ENCODE results near the gene MAP3K3. TPM values are rescaled to one million over a fixed set of nuclear protein-coding genes. Genes with fewer than 3 reads are reported as not detected.

MAP3K3 gene
- total and polyA plus RNA-seq, 10 of the 15 experiments (the other 5 are each of a cell fraction or from before 2014, with no cell fraction given), result 1.6 to 24.1 (median 15.0) TPM

DNA sequence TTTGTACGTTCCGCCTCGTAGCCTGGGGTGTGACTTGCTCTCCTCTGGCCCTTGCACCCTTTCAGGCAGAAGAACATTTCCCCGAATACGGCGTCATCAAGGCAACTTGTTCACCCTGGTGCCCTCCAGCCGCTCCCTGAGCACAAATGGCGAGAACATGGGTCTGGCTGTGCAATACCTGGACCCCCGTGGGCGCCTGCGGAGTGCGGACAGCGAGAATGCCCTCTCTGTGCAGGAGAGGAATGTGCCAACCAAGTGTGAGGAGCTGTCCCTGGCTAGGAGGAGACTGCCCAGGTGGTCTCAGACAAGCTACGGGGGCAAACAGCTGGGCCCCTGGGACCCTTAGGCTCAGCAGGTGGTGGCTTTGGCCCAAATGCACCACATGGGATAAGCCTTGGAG, 67.3 kb downstream of the MAP3K3 start (continued):
- TF ChIP-seq, protein P1, sequence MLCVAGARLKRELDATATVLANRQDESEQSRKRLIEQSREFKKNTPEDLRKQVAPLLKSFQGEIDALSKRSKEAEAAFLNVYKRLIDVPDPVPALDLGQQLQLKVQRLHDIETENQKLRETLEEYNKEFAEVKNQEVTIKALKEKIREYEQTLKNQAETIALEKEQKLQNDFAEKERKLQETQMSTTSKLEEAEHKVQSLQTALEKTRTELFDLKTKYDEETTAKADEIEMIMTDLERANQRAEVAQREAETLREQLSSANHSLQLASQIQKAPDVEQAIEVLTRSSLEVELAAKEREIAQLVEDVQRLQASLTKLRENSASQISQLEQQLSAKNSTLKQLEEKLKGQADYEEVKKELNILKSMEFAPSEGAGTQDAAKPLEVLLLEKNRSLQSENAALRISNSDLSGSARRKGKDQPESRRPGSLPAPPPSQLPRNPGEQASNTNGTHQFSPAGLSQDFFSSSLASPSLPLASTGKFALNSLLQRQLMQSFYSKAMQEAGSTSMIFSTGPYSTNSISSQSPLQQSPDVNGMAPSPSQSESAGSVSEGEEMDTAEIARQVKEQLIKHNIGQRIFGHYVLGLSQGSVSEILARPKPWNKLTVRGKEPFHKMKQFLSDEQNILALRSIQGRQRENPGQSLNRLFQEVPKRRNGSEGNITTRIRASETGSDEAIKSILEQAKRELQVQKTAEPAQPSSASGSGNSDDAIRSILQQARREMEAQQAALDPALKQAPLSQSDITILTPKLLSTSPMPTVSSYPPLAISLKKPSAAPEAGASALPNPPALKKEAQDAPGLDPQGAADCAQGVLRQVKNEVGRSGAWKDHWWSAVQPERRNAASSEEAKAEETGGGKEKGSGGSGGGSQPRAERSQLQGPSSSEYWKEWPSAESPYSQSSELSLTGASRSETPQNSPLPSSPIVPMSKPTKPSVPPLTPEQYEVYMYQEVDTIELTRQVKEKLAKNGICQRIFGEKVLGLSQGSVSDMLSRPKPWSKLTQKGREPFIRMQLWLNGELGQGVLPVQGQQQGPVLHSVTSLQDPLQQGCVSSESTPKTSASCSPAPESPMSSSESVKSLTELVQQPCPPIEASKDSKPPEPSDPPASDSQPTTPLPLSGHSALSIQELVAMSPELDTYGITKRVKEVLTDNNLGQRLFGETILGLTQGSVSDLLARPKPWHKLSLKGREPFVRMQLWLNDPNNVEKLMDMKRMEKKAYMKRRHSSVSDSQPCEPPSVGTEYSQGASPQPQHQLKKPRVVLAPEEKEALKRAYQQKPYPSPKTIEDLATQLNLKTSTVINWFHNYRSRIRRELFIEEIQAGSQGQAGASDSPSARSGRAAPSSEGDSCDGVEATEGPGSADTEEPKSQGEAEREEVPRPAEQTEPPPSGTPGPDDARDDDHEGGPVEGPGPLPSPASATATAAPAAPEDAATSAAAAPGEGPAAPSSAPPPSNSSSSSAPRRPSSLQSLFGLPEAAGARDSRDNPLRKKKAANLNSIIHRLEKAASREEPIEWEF (IDR thresholded peaks at IDR 0.05; ENCODE audit: insufficient replicate concordance, low read depth, low read length), result no peak
- TF ChIP-seq MEF2B (IDR thresholded peaks at IDR 0.05; ENCODE audit: partially characterized antibody, poor library complexity, severe bottlenecking), result no peak
- no peak for TF ChIP-seq SMAD1 (IDR thresholded peaks at IDR 0.05; ENCODE audit: low read depth, partially characterized antibody)
- no peak for TF ChIP-seq EGR1 (IDR thresholded peaks at IDR 0.05; ENCODE audit: borderline replicate concordance in 1 of 2, low read depth in 2 of 2, low read length in 2 of 2)
- TF ChIP-seq MEF2A (IDR thresholded peaks at IDR 0.05; ENCODE audit: insufficient read depth, low read depth, low read length), result no peak

DNA sequence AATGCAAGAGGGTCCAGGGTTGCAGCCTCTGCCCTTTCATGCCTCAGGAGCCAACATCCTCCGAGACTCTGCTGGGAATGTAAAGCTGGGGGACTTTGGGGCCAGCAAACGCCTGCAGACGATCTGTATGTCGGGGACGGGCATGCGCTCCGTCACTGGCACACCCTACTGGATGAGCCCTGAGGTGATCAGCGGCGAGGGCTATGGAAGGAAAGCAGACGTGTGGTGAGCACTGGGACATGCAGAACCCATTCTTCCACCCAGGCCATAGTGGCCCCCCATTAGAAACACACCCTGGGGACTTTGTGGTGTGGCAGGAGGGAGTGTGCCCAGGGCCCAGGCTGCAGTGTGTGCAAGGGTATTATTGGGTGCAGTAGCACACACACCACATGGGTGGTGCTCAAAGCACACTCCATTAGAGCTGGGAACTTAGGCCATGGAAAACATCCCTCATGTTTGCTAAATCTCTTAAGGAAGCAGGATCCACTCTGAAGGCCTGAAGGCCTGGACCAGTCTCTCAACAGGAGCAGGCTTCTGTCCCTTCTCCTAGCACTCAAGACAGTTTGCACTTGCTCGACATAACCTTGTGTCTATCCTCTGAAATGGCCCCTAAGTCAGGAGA, 70.1 kb downstream of the MAP3K3 start:
- no peaks in the 10 kb centered on the region for H3K27me3 ChIP-seq (replicated peaks in 1 of 2; ENCODE audit: control insufficient read depth in 2 of 2, insufficient read depth in 2 of 2, low read length in 1 of 2)
- WGBS (ENCODE audit: insufficient coverage, insufficient replicate concordance, low lambda C conversion rate, missing lambda C conversion rate), result 100% methylated on average over 11 of the region's 11 CpGs
- ATAC-seq, result no peak
- intact Hi-C loops (cut with micrococcal nuclease; ENCODE audit: unreplicated experiment), result loop anchor here (10.0 kb wide), 2 partner anchors 138 to 268 kb away; partner anchors contain the start of gene DCAF7
- SMC1A ChIA-PET (ENCODE audit: uncharacterized antibody, unreplicated experiment), result no interaction called here
- H3K9me3 ChIP-seq (replicated peaks; ENCODE audit: control insufficient read depth, insufficient read depth, low read length), result no peaks in the 10 kb centered on the region
- RAD21 ChIA-PET (ENCODE audit: unreplicated experiment), result no interaction called here
- H3K79me2 ChIP-seq (ENCODE audit: control insufficient read depth, insufficient read depth, low read length), result peaks cover 9% of the 10 kb centered on the region
- no peak overlapping the region for H3K27ac ChIP-seq (ENCODE audit: control insufficient read depth, insufficient read depth)
- H3K9ac ChIP-seq (ENCODE audit: control insufficient read depth, insufficient read depth, low read length), result no peak overlapping the region
- no peak for FAIRE-seq
- peaks cover 14 to 30% of the 10 kb centered on the region in 2 experiments; a peak in 3 of 4 replicates for H3K36me3 ChIP-seq (ENCODE audit: control insufficient read depth in 2 of 2, insufficient read depth in 2 of 2, low read length in 1 of 2)
- H2AFZ ChIP-seq (ENCODE audit: control insufficient read depth, low read depth, low read length), result no peak overlapping the region
- no peaks in the 10 kb centered on the region for H4K20me1 ChIP-seq (ENCODE audit: control insufficient read depth, insufficient read depth)
- CTCF ChIA-PET, result interaction anchor here (1.7 kb wide), 1 partner anchor 18 kb away, joined by 6 read pairs; no protein-coding TSS in a partner anchor
- in situ Hi-C loops (cut with MboI), result no loop called here
- POLR2A ChIA-PET, result interaction anchor here (1.0 kb wide), 1 partner anchor 72 kb away, joined by 3 read pairs; no protein-coding TSS in a partner anchor
- TF ChIP-seq, protein P2, sequence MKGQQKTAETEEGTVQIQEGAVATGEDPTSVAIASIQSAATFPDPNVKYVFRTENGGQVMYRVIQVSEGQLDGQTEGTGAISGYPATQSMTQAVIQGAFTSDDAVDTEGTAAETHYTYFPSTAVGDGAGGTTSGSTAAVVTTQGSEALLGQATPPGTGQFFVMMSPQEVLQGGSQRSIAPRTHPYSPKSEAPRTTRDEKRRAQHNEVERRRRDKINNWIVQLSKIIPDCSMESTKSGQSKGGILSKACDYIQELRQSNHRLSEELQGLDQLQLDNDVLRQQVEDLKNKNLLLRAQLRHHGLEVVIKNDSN (IDR thresholded peaks at IDR 0.05; ENCODE audit: borderline replicate concordance, extremely low read length, insufficient read depth, low read depth, low read length), result no peak
- TF ChIP-seq, protein P3, sequence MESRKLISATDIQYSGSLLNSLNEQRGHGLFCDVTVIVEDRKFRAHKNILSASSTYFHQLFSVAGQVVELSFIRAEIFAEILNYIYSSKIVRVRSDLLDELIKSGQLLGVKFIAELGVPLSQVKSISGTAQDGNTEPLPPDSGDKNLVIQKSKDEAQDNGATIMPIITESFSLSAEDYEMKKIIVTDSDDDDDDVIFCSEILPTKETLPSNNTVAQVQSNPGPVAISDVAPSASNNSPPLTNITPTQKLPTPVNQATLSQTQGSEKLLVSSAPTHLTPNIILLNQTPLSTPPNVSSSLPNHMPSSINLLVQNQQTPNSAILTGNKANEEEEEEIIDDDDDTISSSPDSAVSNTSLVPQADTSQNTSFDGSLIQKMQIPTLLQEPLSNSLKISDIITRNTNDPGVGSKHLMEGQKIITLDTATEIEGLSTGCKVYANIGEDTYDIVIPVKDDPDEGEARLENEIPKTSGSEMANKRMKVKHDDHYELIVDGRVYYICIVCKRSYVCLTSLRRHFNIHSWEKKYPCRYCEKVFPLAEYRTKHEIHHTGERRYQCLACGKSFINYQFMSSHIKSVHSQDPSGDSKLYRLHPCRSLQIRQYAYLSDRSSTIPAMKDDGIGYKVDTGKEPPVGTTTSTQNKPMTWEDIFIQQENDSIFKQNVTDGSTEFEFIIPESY (IDR thresholded peaks at IDR 0.05), result no peak
- TF ChIP-seq FOXK2 (IDR thresholded peaks at IDR 0.05), result no peak
- TF ChIP-seq CBX3 (IDR thresholded peaks at IDR 0.05; ENCODE audit: borderline replicate concordance, low read depth), result no peak
- DNase-seq (ENCODE audit: low read depth, low spot score), result no peak
- no peak overlapping the region for H3K4me3 ChIP-seq
- BruUV-seq (replicated peaks), result no TSS peak
- H3K4me1 ChIP-seq (ENCODE audit: control insufficient read depth, insufficient read depth, low read length), result peaks cover 21% of the 10 kb centered on the region
- no peak overlapping the region for H3K4me2 ChIP-seq (ENCODE audit: control insufficient read depth, insufficient read depth)

Data from GM12878 (cell line).